Smooth muscle cell (in vitro differentiated cells): Measurements from ENCODE around the gene MYOF. TPM values are rescaled to one million over a fixed set of nuclear protein-coding genes. Genes with fewer than 3 reads are reported as not detected.

Source experiments
- DNase-seq: peaks from one replicate; lab custom pipeline; 2025; ENCODE audit not compliant: unreplicated experiment; lab: John Stamatoyannopoulos, UW
- H2AFZ ChIP-seq: fragments of 200-600 bp; sonication (generic); 2 replicates; pipeline ENCODE4 v1.6.0; 2016; ENCODE audit warnings: antibody characterized with exemption, low read depth, mild to moderate bottlenecking
- H3F3A ChIP-seq: fragments of 200-600 bp; sonication (generic); 2 replicates; pipeline ENCODE4 v1.6.0; 2017; ENCODE audit warnings: antibody characterized with exemption, low read depth
- H3K27ac ChIP-seq: fragments of 200-600 bp; sonication (generic); 2 replicates; pipeline ENCODE4 v1.5.1; 2016; ENCODE audit warnings: low read depth, mild to moderate bottlenecking
- H3K27me3 ChIP-seq: fragments of 200-600 bp; sonication (generic); 2 replicates; pipeline ENCODE4 v1.6.1; 2016; ENCODE audit warnings: low read depth, mild to moderate bottlenecking
- H3K36me3 ChIP-seq: fragments of 200-600 bp; sonication (generic); 2 replicates; pipeline ENCODE4 v1.5.1; 2016; ENCODE audit warnings: low read depth
- H3K4me1 ChIP-seq: fragments of 200-600 bp; sonication (generic); 2 replicates; pipeline ENCODE4 v1.5.1; 2016; ENCODE audit warnings: low read depth
- H3K4me2 ChIP-seq: fragments of 200-600 bp; sonication (generic); 2 replicates; pipeline ENCODE4 v1.6.0; 2016; ENCODE audit warnings: mild to moderate bottlenecking
- H3K4me3 ChIP-seq: fragments of 200-600 bp; sonication (generic); 2 replicates; pipeline ENCODE4 v1.5.1; 2016; ENCODE audit warnings: mild to moderate bottlenecking
- H3K79me2 ChIP-seq: fragments of 200-600 bp; sonication (generic); 2 replicates; pipeline ENCODE4 v1.6.0; 2016; ENCODE audit warnings: low read depth, mild to moderate bottlenecking
- H3K9ac ChIP-seq: fragments of 200-600 bp; sonication (generic); 2 replicates; pipeline ENCODE4 v1.6.0; 2016; ENCODE audit warnings: low read depth
- H3K9me3 ChIP-seq: fragments of 200-600 bp; sonication (generic); replicated peaks from 2 replicates; pipeline ENCODE4 v1.5.1; 2016; ENCODE audit warnings: low read depth
- H4K20me1 ChIP-seq: fragments of 200-600 bp; sonication (generic); 2 replicates; pipeline ENCODE4 v1.6.0; 2016; ENCODE audit warnings: low read depth
- WGBS: methylation state at CpG from one replicate; pipeline ENCODE4 v1.1.7; 2016; ENCODE audit warnings: low lambda C conversion rate; 5-methylcytosine and 5-hydroxymethylcytosine counted together
- polyA plus RNA-seq: library from polyadenylated mRNA; unstranded; fragments of >200 nt; fragmentation: Nextera tagmentation; extraction: Ambion mirVana; gene quantifications from 2 replicates; pipeline ENCODE4 v1.2.1, GENCODE V29; 2016
- total RNA-seq: library from RNA; depleted of rRNA; stranded (reverse); fragments of >200 nt; gene quantifications from 2 replicates; pipeline ENCODE4 v1.2.3, GENCODE V29; 2014
- TF ChIP-seq, protein P1 (sequence below): fragments of 200-600 bp; sonication (generic); IDR thresholded peaks from 2 replicates; pipeline ENCODE4 v1.5.1; 2017; ENCODE audit warnings: borderline replicate concordance, mild to moderate bottlenecking, antibody characterized with exemption; ENCODE audit not compliant: insufficient read depth, poor library complexity, severe bottlenecking

Gene MYOF
- total and polyA plus RNA-seq, 2 experiments from 2014 or later, result 29.6 to 99.5 TPM

DNA sequence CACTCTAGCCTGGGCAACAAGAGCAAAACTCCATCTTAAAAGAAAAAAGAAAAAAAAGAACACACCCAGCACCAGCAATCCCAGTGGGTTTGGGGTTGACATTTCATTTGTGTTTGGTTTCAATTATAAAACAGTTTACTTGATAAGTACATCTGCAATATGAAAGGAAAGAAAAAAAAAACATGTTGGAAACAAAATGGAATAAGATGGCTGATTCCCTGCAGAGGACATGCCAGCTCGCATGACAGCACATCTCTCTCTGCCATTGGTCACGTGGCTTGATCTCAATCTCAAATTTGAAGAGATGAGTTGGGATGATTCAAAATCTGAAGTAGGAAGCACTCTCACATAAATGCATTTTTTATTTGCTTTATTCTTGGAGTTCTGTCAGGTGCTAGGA, 28.0 kb downstream of the MYOF start:
- Histone ChIP-seq H3K79me2 (peaks cover 34% of the 10 kb centered on the region), H3K4me2 (no peak overlapping the region), H3F3A (no peaks in the 10 kb centered on the region), H4K20me1 (no peaks in the 10 kb centered on the region), H3K36me3 (peaks cover 8% of the 10 kb centered on the region), H3K4me3 (no peak overlapping the region), H3K4me1 (peaks cover 13% of the 10 kb centered on the region), H3K27me3 (no peaks in the 10 kb centered on the region), H3K9ac (no peak overlapping the region), H2AFZ (no peak overlapping the region), H3K9me3 (no peaks in the 10 kb centered on the region), H3K27ac (no peak overlapping the region)
- WGBS, result 97% methylated on average over 2 of the region's 2 CpGs
- TF ChIP-seq, protein P1, sequence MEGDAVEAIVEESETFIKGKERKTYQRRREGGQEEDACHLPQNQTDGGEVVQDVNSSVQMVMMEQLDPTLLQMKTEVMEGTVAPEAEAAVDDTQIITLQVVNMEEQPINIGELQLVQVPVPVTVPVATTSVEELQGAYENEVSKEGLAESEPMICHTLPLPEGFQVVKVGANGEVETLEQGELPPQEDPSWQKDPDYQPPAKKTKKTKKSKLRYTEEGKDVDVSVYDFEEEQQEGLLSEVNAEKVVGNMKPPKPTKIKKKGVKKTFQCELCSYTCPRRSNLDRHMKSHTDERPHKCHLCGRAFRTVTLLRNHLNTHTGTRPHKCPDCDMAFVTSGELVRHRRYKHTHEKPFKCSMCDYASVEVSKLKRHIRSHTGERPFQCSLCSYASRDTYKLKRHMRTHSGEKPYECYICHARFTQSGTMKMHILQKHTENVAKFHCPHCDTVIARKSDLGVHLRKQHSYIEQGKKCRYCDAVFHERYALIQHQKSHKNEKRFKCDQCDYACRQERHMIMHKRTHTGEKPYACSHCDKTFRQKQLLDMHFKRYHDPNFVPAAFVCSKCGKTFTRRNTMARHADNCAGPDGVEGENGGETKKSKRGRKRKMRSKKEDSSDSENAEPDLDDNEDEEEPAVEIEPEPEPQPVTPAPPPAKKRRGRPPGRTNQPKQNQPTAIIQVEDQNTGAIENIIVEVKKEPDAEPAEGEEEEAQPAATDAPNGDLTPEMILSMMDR, result no peak
- no peak for DNase-seq

DNA sequence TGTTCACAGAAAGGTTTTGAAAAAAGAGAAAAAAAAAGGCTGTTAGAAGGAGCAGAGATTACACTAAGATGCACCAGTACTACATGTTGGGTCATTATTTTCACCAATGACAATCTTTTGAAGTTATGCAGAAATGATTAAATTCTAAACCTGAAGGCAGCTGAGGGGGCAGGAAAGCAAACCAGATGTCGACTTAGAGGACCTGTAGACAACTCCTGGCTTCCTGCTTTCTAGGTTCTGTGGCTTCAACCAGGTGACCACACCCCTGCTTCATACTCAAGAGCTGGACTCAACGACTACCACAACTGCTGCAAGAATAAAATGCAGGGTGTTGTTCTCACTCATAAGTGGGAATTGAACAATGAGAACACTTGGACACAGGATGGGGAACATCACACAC, 30.0 kb downstream of the MYOF start:
- Histone ChIP-seq H3K9ac (no peak overlapping the region), H3K36me3 (peaks cover 12% of the 10 kb centered on the region), H4K20me1 (no peaks in the 10 kb centered on the region), H3K4me3 (no peak overlapping the region), H3K27me3 (no peaks in the 10 kb centered on the region), H3K4me2 (no peak overlapping the region), H3K4me1 (peaks cover 6% of the 10 kb centered on the region), H3K27ac (no peak overlapping the region), H3K79me2 (peaks cover 23% of the 10 kb centered on the region), H3F3A (no peaks in the 10 kb centered on the region), H2AFZ (no peak overlapping the region), H3K9me3 (no peaks in the 10 kb centered on the region)
- TF ChIP-seq, protein P1, result no peak
- DNase-seq, result no peak
- WGBS, result 58% methylated on average over 2 of the region's 2 CpGs

DNA sequence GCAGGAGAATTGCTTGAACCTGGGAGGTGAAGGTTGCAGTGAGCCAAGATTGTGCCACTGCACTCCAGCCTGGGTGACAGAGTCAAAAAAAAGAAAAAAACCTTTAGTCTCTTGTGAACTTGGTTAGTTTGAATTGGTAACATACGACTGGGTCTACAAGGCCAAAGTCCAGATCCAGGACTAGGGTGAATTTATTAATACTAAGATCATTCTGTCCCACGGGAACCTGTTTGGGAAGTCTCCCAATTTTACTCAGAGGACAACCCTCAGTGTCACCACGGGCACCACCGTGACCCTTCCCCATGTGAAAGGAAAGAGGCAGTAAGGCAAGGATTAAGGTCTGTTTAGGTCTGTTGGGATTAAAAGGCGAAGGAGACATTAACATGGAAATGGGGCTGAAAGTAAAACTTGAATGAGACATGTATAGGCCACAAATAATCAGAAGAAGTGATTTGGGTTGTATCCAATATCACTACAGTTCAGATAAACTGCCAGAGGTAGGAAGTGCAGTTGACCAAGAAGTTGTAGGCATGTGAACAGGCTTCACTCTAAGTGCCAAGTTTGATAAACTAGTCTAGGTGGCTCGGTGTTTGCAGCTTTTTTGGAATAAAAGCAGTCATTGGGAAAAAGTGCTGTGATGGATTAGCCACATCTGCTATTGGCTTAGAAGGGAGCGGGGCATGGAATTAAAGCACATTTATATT, 30.7 kb downstream of the MYOF start:
- Histone ChIP-seq H3K9me3 (no peaks in the 10 kb centered on the region), H3K27me3 (no peaks in the 10 kb centered on the region), H4K20me1 (no peaks in the 10 kb centered on the region), H3K4me2 (no peak overlapping the region), H3K4me1 (peaks cover 6% of the 10 kb centered on the region), H3K79me2 (peaks cover 16% of the 10 kb centered on the region), H3F3A (peaks cover under 1% of the 10 kb centered on the region), H3K4me3 (no peak overlapping the region), H3K9ac (no peak overlapping the region), H3K36me3 (peaks cover 12% of the 10 kb centered on the region), H2AFZ (no peak overlapping the region), H3K27ac (no peak overlapping the region)
- DNase-seq, result no peak
- TF ChIP-seq, protein P1, result no peak
- 82% methylated on average over 7 of the region's 7 CpGs for WGBS

DNA sequence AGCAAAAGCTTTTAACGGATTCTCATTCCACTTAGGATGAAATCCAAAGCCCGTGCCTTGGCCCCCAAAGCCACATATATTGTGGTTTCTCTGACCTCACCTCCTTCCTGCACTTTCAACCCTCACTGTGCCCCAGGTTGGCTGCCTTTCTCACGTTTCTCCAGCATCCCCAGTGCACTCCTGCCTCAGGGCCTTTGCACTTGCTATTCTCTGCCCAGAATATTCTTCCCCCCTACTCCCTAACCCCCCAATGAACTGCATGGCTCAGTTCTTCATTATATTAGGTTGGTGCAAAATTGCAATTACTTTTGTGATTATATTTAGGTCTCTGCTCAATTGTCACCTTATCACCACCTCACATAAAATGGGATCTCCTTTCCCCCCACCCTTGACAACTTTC, 34.2 kb downstream of the MYOF start:
- Histone ChIP-seq H3K79me2 (peaks cover 12% of the 10 kb centered on the region), H3K36me3 (peaks cover 12% of the 10 kb centered on the region), H3K27ac (peak overlapping the region; percentile 93), H3F3A (peaks cover 3% of the 10 kb centered on the region), H3K4me1 (peaks cover 12% of the 10 kb centered on the region), H3K4me3 (no peak overlapping the region), H3K9ac (no peak overlapping the region), H2AFZ (no peak overlapping the region), H3K9me3 (no peaks in the 10 kb centered on the region), H3K4me2 (no peak overlapping the region), H3K27me3 (no peaks in the 10 kb centered on the region), H4K20me1 (no peaks in the 10 kb centered on the region)
- DNase-seq, result no peak
- TF ChIP-seq, protein P1, result no peak
- 73% methylated on average over 3 of the region's 3 CpGs for WGBS
